ENCODE measurements around the gene IKZF3.

- no peak for TF ChIP-seq GATA3 (IDR thresholded peaks at IDR 0.05; ENCODE audit: low read depth, low read length)
- TF ChIP-seq GATA2 (IDR thresholded peaks at IDR 0.05; ENCODE audit: low read depth, low read length), result no peak
Observed at GRCh38 chr17:39763051-39763820, 100.9 kb downstream of the IKZF3 start.
